ENCODE data around the gene PRPF39. TPM values are rescaled to one million over a fixed set of nuclear protein-coding genes. Genes with fewer than 3 reads are reported as not detected.

The PRPF39 gene
- total RNA-seq, 1 experiment from 2014 or later: 59.8 TPM

- H2BK15ac ChIP-seq (ENCODE audit: low read depth, low read length): no peak overlapping the region
- Mint-ChIP-seq H3K9me3 (no peaks in the 10 kb centered on the region), H3K4me3 (no peak overlapping the region), H3K27ac (no peak overlapping the region), H3K27me3 (ENCODE audit: low read depth) (no peaks in the 10 kb centered on the region), H3K4me1 (peaks cover 0 to 6% of the 10 kb centered on the region in 2 experiments; a peak in 2 of 4 replicates), H3K36me3 (ENCODE audit: insufficient read depth in 1 of 3, low read depth in 3 of 3) (peaks cover 25 to 46% (median 45%) of the 10 kb centered on the region in 3 experiments)
- peaks cover 16% of the 10 kb centered on the region; the same call in 1 of the 2 replicates for H3K79me2 ChIP-seq (ENCODE audit: insufficient read depth, low read length)
- H3K9me3 ChIP-seq (ENCODE audit: control insufficient read depth, low read depth, low read length): no peaks in the 10 kb centered on the region
- H2BK12ac ChIP-seq (ENCODE audit: insufficient read length, low read depth, low read length): no peak overlapping the region
- no peak overlapping the region for H3K27ac ChIP-seq (ENCODE audit: insufficient read length, low read depth, low read length)
- H4K20me1 ChIP-seq (ENCODE audit: control insufficient read depth, insufficient read depth, insufficient read length): no peaks in the 10 kb centered on the region
- no peak overlapping the region for H2BK20ac ChIP-seq (ENCODE audit: low read depth, low read length, poor library complexity, severe bottlenecking)
- H3K56ac ChIP-seq (ENCODE audit: insufficient read length, low read depth, low read length): no peak overlapping the region
- H3K4ac ChIP-seq (ENCODE audit: low read depth, low read length): no peak overlapping the region
- DNase-seq: no peak
- no peaks in the 10 kb centered on the region for H3K4me1 ChIP-seq (ENCODE audit: insufficient read depth, low read length)
- no peak overlapping the region for H4K5ac ChIP-seq (ENCODE audit: insufficient read length, low read depth, low read length)
- H4K8ac ChIP-seq (replicated peaks; ENCODE audit: insufficient read length, low read depth, low read length): no peak overlapping the region
- no peak overlapping the region for H3K4me2 ChIP-seq (ENCODE audit: insufficient read depth, insufficient read length, low read length)
- H3K18ac ChIP-seq (ENCODE audit: insufficient read length, low read depth, low read length): no peak overlapping the region
- TF ChIP-seq CTCF (conservative IDR thresholded peaks at IDR 0.05): no peak
- no CpG with 5 or more reads among the region's 2 CpGs for WGBS (ENCODE audit: extremely low coverage, insufficient read length, low lambda C conversion rate)
- H4K91ac ChIP-seq (ENCODE audit: insufficient read length, low read depth, low read length): no peak overlapping the region
- H2BK120ac ChIP-seq (ENCODE audit: low read depth, low read length, poor library complexity, severe bottlenecking): no peak overlapping the region
- no peak overlapping the region for H3K9ac ChIP-seq (ENCODE audit: extremely low read depth, insufficient read length, low read length)
- no peak overlapping the region for H2BK5ac ChIP-seq (ENCODE audit: insufficient read length, low read length)
- no peaks in the 10 kb centered on the region for H3K27me3 ChIP-seq (ENCODE audit: insufficient read depth, low read length)
- no peaks in the 10 kb centered on the region for H3K79me1 ChIP-seq (ENCODE audit: insufficient read depth, low read depth, low read length, poor library complexity, severe bottlenecking)
- H3K14ac ChIP-seq (ENCODE audit: insufficient read depth, low read length): no peak overlapping the region
- no peak overlapping the region for H3K23ac ChIP-seq (ENCODE audit: insufficient read length, low read depth, low read length)
- H2AK5ac ChIP-seq (ENCODE audit: insufficient read length, low read length): no peak overlapping the region
- no peak overlapping the region for H2AFZ ChIP-seq (ENCODE audit: low read length)
- no peak overlapping the region for H3T11ph ChIP-seq (ENCODE audit: low read length)
- H3K23me2 ChIP-seq (ENCODE audit: insufficient read length, low read depth, low read length, poor library complexity, severe bottlenecking): no peaks in the 10 kb centered on the region
Measured at GRCh38 chr14:45094275-45094674, 10.4 kb downstream of the PRPF39 start.

Data from H9 (cell line).